ENCODE results near the gene GABRG3.

GRCh38 chr15:27323801-27324200, 352.8 kb downstream of the GABRG3 start:
- TF ChIP-seq CTCF (IDR thresholded peaks at IDR 0.05), result no peak
- TF ChIP-seq POLR2A (IDR thresholded peaks at IDR 0.05), result no peak
